ENCODE measurements around the gene DAO. TPM values are rescaled to one million over a fixed set of nuclear protein-coding genes. Genes with fewer than 3 reads are reported as not detected.

DAO gene
- total RNA-seq, 6 experiments from 2014 or later = not detected

GRCh38 chr12:108930155-108930554 lies 50.3 kb downstream of the DAO start:
- DNase-seq = no peak
- Mint-ChIP-seq H3K4me3 (no peak overlapping the region), H3K27ac (no peak overlapping the region), H3K4me1 (ENCODE audit: low read depth) (no peaks in the 10 kb centered on the region), H3K36me3 (ENCODE audit: low read depth) (no peaks in the 10 kb centered on the region), H3K27me3 (ENCODE audit: insufficient read depth) (peaks cover 15% of the 10 kb centered on the region), H3K9me3 (no peaks in the 10 kb centered on the region)
- no peak for TF ChIP-seq CTCF (IDR thresholded peaks at IDR 0.05)

GRCh38 chr12:108930756-108931155 lies 50.9 kb downstream of the DAO start:
- no peak for TF ChIP-seq CTCF (IDR thresholded peaks at IDR 0.05)
- DNase-seq = no peak
- Mint-ChIP-seq H3K4me1 (ENCODE audit: low read depth) (no peaks in the 10 kb centered on the region), H3K36me3 (ENCODE audit: low read depth) (no peaks in the 10 kb centered on the region), H3K9me3 (no peaks in the 10 kb centered on the region), H3K27me3 (ENCODE audit: insufficient read depth) (peaks cover 12% of the 10 kb centered on the region), H3K27ac (no peak overlapping the region), H3K4me3 (no peak overlapping the region)

- Mint-ChIP-seq H3K27me3 (ENCODE audit: insufficient read depth) (peaks cover 18% of the 10 kb centered on the region), H3K4me1 (ENCODE audit: low read depth) (no peaks in the 10 kb centered on the region), H3K9me3 (no peaks in the 10 kb centered on the region), H3K4me3 (no peak overlapping the region), H3K27ac (no peak overlapping the region), H3K36me3 (ENCODE audit: low read depth) (no peaks in the 10 kb centered on the region)
- TF ChIP-seq CTCF (IDR thresholded peaks at IDR 0.05) = no peak
- no peak for DNase-seq
These were observed 54.1 kb downstream of the DAO start for GRCh38 chr12:108933949-108934348.

- TF ChIP-seq CTCF (IDR thresholded peaks at IDR 0.05) = no peak
- no peaks in the 10 kb centered on the region for H3K9me3 Mint-ChIP-seq
- no peak overlapping the region for H3K4me3 Mint-ChIP-seq
- H3K27ac Mint-ChIP-seq = no peak overlapping the region
- H3K4me1 Mint-ChIP-seq (ENCODE audit: low read depth) = no peaks in the 10 kb centered on the region
- peaks cover 24% of the 10 kb centered on the region for H3K27me3 Mint-ChIP-seq (ENCODE audit: insufficient read depth)
- DNase-seq = no peak
- no peaks in the 10 kb centered on the region for H3K36me3 Mint-ChIP-seq (ENCODE audit: low read depth)
These were observed 55.4 kb downstream of the DAO start for GRCh38 chr12:108935159-108935763.

GRCh38 chr12:108938247-108938924 lies 58.5 kb downstream of the DAO start:
- H3K9me3 Mint-ChIP-seq = no peaks in the 10 kb centered on the region
- H3K4me1 Mint-ChIP-seq (ENCODE audit: low read depth) = no peaks in the 10 kb centered on the region
- H3K27me3 Mint-ChIP-seq (ENCODE audit: insufficient read depth) = peaks cover 30% of the 10 kb centered on the region
- H3K4me3 Mint-ChIP-seq = no peak overlapping the region
- DNase-seq = no peak
- TF ChIP-seq CTCF (IDR thresholded peaks at IDR 0.05) = no peak
- no peak overlapping the region for H3K27ac Mint-ChIP-seq
- no peaks in the 10 kb centered on the region for H3K36me3 Mint-ChIP-seq (ENCODE audit: low read depth)

All from HFFc6 (cell line).